Renal cortical epithelial cell (primary cell): Measurements from ENCODE around the gene IER5L. TPM values are rescaled to one million over a fixed set of nuclear protein-coding genes. Genes with fewer than 3 reads are reported as not detected.

Experiments
- DNase-seq: peaks from one replicate; pipeline ENCODE4 v3.0.0-alpha.2; 2011; ENCODE audit warnings: low read depth
- total RNA-seq: library from RNA; depleted of rRNA; stranded (reverse); fragments of >200 nt; gene quantifications from 2 replicates; pipeline ENCODE4 v1.2.3, GENCODE V29; 2014

IER5L gene
- total RNA-seq, 1 donor from 2014 or later, result 40.6 TPM

DNA sequence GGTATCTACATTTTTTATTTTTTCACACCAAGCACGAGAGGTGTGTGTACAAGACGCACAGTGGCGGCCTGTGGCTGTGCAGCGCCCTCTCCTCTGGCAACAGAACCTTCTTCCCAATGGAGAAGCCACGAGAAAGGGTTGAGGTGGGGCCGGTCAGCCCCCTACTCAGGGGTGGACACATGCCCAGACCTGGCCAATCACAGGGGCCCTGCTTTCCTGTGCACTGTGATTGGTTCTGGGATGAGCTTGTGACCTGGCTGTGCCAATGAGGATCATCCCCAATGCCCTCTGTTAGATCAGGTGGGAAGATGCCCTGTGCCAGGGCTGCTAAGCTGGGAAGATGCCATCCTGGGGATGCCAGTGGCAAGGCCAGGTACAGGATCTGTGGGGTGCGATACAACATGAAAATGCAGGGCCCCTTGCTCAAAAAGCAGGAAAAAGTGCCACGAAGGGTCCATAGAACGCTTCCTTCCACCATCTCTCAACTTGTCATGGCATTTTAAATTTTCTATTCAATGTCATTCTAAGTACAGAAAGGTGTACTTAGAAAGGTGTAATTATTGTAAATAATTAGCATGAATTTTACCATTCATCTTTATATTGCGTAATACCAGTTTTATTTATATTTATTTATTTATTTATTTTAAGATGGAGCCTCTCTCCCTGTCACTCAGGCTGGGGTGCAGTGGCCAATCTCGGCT, 15.4 kb downstream of the IER5L start:
- no peak for DNase-seq

DNA sequence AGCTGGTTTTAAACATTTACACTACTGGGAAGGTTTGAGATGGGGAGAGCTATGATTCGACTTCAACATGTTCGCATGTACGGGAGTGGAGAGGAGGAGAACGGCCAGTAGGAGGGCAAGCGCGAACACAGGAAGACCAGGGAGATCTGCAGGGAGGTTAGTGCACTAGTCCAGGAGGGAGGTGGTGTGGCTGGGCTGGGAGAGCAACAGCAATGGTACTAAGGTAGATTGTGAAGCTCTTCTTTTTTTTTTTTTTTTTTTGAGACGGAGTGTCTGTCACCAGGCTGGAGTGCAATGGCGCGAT, 16.6 kb downstream of the IER5L start:
- no peak for DNase-seq

DNA sequence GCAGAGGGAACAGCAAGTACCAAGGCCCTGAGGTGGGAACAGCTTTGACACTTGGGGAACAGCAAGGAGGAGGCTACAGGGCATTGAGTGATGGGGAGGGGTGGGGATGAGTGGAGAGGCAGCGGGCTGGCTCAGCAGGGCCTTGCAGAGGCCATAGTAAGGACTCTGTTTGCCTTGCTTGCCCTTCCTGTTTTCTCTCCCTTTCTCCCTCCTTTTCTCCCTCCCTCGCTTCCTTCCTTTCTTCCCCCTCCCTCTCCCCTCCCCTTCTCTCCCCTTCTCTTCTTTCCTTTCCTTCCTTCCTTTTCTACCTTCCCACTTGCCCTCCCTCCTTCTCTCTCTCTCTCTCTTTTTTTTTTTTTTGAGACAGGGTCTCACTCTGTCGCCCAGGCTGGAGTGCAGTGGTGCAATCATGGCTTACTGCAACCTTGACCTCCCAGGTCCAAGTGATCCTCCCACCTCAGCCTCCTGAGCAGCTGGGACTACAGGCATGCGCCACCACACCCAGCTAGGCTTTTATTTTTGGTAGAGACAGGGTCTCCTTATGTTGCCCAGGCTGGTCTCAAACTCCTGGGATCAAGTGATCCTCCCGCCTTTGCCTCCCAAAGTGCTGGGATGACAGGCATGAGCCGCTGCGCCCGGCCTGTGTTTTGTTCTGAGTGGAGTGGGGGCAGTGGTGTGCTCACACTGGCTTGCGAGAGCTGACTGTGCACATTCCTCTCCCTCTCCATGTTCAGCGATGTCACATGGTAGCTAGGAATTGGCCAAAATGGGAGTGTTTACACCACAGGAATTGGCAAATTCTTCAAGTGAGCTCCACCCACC, 17.1 kb downstream of the IER5L start:
- DNase-seq, result no peak

DNA sequence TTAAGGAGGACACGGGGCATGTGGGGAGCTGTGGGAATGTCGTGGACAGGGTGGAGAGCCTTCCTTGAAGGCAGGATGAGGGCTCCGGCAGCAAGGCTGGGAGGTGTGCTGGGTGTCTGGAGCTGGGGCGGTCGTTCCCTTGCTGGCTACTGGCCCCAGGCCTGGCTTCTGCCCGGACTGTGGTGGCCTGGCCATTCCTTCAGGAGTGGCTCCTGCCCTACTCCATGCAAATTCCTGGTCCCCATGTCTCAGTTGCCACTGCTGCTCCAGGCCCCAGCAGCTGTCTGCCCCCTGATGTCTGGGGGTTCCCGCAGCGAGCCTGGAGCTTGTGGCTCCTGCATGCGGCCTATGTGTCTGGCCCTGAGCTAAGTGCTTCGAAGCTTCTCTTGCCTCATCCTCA, 21.9 kb downstream of the IER5L start:
- DNase-seq, result no peak

DNA sequence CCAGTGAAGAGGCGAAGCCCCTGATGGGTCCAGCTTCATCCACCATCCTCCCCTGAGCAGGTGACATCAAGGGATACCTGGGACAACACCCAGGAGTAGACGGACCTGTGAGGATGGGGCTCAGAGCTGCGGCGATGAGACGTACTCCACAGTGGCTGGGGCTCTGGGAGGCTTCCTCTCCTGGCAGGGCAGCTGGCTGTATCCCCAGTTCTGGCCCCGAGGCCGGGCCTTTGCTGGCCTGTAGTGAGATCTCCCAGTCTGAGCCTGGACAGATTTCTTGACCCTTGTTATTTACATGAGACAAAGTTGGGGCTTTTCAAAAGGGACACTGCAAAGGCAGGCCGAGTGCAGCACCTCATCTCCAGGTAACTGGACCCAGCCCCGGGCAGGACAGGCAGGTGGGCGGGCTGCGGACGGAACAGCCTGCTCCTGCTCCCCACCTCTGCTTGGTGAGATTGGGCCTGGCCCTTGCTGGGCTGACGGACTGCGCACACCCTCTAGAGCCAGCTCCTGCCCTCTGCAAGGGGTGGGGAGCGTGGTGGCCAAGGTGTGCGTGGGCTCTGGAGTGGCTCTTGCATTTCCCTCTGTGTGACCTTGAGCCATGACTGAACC, 23.1 kb downstream of the IER5L start:
- DNase-seq, result no peak

DNA sequence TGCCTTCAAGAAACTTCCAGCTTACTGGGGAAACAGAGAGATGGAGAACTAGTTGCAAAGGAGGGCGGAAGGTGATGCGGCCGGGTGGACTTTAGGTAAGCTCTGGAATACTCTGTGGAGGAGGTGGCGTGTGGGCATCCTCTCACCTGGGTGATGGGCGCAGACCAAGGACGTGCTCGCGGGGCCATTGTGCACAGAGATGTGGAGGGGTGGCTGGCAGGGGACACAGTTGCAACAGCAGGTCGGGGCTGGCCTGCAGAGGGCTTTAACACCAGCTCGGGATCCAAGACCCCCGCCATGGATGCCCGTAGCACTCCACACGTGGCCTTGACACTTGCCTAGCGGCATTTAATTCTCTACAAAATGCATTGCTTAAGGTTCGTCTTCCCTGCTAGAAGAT, 26.6 kb downstream of the IER5L start:
- no peak for DNase-seq

DNA sequence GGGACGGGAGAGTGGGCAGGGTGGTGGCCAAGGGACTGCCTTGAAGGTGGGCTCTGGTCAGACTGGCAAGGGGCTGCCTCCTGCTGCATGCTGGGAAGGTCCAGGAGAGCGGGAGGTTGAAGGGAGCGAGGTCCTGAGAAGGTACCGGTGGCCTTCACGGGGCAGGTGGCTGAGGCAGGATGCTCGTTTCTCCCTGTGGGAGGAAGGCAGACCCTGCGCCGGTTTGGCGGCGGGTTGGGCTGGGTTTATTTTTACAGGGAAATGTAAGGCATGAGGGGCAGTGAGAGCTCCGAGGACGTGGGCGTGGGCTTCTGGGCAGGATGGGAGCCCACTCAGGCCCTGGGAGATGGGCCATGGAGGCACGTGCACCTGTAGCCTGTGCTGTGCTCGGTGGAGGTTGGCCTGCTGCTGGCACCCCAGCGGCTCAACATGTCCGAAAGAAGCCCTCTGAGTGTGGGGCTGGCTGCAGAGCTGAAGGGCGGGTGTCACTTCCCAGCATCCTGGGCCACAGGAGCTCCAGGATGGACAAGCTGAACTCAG, 27.3 kb downstream of the IER5L start:
- DNase-seq, result no peak

DNA sequence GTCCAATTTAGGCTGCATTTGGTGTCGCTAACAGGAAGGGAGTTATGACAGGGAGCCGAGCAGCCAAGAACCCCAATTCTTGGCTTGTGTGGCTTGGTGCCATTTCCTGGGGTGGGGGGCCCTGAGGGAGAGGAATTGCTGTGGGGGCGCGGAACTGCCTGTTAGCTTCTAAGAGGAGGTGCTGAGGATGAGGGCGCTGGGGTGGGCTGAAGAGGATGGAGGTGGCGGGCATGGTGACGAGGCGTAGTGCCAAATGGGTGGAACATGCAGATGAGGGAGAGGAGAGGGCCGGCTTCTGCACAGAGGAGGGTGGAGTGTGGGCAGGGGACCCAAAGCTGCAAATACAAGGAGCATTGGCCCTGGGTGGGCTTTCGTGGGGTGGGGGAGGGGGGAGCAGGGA, 27.9 kb downstream of the IER5L start:
- DNase-seq, result no peak

DNA sequence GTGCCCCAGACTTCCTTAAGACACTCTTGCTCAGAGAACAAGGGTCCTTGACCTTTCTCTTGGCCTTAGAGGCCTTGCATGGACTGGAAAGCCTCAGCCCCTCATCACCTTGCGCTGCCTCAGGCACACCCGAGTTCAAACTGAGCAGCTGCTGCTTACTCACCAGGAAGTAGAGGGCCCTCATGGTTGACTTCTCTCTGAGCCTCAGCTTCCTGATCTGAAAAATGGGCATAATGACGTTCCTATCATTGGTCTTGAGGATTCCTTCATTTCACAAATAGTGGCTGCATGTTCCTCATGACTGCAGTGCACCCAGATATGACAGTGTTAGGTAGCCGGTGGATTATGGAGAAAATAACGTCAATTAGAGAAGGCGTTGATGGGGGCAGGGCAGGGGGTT, 28.6 kb downstream of the IER5L start:
- no peak for DNase-seq

DNA sequence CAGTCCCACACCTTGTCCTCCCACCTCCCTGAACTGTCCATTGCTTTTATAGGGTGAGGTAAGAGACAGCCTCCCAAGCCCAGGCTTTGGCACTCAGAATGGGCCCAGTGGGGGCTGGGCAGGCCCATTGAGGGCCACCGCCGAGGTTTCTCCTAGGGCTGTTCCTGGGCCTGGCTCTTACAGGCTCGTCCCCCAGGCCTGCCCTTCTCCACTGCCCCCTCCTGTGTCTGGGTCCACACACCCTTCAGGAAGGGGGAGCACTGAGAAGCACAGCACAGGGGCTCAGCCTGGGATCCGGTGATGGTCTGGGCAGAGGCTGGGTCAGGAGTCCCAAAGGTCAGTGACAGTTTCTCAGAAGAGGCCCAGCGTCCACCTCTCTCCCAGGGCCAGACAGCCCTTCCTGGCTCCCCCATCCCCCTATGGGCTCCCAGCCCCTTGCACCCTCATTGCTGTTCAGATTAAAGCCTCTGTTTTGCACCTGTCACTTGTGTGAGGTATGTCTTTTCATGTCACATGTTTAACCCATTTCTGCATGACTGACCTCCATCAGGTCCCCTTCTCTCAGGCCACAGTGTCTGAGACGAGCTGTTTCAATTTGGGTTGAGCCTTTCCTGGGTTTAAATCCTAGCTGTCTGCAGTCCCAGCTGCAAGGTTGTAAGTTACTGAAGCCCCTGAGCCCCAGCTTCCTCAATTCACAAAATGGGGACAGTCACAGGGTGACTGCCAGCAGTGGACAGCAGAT, 29.4 kb downstream of the IER5L start:
- DNase-seq, result no peak

DNA sequence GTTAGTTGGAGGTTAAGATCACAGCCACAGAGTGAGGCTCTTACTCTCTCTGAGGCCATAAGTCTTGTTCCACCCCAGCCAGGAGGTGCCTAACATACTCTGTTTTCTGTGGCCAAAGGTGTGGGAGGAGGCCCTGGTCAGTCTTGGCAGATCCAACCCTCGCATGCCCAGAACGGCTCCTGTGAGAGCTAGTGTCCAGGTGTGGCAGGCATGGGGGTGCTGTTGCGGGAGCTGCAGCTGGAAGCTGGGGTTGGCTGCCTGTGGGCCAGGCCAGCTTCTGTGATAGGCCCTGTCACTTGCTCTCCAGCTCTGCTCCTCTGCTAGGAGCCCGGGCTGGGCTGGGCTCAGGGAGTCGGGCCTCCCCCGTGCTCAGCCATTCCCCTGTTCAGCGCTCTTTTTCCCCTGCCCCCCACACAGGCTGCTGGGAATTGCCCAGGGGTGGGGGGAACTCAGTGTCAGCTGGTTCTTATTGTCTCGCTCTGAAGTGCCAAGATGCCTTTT, 31.6 kb downstream of the IER5L start:
- no peak for DNase-seq

DNA sequence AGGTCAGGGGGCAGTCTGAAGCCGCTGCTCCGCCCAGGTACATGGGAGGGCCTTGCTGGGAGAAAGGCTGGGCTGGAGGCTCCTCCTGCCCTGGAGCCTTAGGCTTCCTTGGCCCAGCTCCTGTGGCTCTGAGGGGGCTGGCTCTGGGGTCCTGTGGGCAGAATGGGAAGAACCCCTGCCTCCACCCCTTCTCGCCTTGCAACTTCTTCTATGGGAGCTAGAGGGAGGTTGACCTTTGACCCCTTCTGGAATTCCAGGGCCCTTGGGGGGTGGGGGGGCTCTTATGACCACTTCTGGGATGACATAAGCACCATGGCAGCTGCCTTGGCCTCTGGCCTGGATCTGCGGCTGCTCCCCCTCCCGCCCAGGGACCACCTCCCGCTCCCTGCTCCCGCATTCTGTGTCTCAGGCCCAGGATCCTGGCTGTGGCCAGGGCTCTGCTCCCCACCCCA, 32.2 kb downstream of the IER5L start:
- DNase-seq, result peak; percentile 62

DNA sequence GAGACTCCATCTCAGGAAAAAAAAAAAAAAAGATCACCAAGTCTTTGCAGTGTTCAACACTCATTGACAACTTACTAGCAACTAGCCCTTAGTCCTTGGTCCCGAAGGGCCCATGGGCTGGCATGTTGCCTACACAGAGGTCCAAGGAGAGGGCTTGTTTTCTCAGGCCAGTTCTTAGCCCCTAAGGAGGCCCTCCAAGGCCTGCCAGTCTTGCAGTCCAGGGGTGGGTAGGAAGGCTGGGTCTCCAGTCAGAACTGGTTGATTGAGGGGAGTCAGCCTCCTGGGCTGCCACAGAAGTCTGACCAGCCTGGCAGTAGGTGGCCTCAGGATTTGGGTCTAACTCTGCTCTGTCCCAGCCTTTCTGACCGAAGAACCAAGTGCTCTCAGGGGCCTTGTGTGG, 32.7 kb downstream of the IER5L start:
- DNase-seq, result no peak

DNA sequence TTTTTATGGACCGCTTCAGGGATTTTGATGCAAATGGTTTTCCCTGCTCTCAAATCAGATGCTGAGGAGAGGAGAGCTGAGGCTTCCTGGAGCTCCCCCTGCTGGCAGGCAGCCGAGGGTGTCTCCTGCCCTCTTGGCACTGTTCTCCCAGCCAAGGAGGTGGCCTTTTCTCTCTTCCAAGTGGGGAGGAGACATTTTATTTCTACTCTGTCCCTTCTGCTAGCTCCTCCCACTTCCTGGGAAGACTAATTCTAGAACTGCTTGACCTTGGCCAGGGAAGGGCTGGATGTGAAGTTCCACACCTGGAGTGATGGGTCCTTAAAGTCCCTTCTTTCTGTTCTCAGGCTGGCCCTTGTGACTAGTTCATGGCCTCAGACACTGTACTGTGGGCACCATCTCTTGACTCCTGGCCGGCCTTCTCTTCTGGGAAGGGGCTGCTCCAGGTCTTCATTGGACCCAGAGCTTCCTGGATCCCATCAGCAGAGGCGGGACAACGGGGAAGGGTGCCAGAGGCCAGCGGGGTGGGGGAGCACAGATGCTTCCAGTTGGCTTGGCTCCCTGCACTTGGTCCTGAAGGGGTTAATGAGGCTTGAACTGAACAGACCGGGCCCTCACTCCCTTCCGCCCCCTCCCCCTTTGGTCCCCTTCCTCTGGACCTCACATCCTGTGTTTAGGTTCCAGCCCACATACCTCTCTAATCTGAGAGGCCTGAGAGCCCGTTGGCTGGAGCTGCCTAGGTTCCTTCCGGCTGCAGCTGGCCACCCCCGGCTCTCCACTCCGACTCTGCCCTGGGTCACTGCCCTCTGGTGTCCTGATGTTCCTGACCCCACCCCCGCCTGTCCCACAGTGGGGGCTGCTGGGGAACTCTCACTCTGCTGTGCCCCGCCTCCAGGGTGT, 34.8 kb downstream of the IER5L start:
- DNase-seq, result peak; percentile 89

DNA sequence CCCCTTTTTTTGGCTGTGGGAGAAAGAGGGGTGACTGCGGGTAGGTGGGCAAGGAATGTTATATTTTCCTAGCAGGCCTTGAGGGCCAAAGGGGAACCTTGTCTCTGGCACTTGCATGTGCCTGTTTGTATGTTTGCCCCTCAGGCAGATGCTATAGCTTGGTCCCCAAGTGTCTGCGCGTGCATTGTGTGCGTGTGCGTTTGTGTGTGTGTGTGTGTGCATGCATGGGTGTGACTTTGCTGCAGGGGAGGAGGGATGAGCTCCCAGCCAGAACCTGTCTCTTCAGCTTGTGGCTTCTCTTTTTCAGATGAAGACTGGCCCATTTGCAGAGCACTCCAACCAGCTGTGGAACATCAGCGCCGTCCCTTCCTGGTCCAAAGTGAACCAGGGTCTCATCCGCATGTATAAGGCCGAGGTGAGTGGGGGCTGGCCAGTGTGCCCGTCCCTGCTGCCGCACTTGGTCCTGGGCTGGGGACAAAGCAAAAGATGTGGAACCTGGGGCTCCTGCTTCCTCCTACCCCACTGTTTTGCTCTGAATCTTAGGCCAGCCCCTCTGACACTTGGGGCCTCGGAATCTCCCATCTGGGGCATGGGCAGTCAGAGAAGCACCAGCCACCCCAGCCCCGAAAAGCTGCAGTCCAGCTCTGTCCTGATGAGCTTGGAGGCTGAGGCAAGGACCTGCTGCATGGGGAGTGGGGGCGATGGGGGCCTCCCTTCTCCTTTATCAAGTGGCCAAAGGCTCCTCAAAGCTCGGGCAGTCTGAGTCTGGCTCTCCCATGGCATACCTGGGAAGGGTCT, 35.7 kb downstream of the IER5L start:
- DNase-seq, result no peak

DNA sequence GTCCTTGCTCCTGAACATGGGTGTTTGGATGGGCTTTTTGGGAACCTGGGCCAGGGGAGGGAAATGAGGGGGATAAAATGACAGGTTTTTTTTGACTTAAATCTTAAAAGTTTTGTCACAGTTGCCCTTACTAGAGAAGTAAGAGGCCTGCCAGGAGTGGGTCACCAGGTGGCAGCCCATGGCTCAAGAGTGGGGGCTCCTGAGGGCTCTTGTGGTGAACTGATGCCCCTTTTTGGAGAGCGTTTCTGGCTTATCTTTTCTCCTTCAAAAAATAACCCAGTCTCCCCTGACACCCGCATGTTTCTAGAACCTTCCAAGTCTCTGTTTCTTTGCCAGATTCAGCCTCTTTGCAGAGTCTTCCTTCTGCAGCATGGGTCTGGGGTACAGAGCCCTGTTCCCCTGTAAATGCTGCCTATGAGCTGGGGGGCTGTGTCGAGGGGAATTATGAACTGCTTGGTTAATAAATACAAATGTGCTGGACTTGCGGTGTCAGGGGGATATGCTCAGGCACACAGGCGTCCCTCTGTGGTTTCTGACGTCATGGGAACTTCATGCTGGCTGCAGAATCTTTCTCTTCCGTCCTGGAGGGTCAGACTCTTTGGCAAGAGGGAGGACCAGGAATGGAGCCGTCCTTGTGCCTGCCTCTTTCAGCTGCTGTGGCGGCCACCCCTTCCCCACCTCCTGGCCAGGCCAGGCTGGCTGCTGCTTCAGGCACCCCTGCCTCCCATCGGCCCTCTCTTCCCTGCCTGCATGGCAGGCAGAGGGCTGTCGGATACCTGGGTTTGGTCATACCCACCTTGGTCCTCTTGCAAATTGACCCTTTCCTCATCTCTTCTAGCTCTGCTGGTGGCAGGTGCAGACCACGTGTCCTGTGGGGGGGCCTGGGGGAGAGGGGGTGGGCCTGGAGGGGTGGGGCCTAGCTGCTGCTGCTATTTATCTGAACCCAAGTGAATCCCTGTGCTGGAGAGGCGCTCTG, 36.7 kb downstream of the IER5L start:
- DNase-seq, result peak; percentile 96

DNA sequence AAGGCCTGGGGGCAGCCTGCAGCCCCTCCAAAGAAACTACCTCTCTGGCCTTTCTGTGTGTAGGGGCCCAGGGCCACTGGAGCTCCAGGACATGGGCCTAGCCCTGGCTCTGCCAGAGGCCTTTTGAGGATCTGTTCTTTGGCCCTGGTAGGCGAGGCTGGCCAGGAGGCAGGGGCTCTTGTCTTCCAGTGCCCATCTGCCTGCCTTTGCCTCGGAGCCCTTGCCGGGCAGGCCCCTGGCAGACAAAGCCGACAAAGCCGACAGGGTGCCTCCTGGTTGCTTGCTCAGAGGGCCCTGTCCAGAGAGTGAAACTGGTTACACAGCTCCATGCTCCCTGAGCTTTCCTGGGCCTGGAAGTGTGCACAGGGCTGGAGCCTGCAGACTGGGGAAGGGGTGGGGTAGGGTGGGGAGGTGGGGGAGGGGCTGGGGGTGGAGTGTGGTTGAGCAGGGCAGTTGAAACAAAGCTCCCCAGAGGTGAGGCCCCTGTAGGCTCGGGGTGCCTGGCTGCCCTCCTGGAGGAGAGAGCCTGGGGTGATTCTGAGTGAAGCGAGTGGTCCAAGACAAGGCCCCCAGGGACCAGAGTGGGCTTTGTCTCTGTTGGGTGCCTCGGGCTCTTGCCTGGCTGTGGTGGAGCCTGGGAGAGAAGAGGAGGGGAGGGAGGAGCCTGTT, 37.5 kb downstream of the IER5L start:
- peak; percentile 45 for DNase-seq

DNA sequence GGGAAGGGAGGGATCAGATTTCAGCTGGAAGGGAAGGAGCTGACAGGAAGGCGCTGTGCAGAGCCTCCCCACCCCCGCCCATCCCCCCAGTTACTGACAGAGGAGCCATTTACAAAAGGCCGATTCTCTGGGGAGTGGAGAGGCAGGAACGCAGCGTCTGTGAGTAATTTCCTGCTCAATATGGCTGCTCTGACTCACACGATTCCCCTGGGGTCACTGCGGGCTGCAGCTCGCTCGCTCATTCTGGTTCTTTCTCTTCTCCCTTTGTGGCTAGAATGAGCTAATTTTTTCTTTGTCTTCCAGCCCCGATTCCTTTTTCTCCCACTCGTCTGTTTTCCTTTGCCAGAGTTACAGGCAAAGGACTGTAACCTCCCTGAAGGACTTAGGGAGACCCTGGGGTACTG, 38.1 kb downstream of the IER5L start:
- DNase-seq, result peak; percentile 98
